Activated naive CD8-positive, alpha-beta T cell (primary cell): ENCODE data around the gene ASB8.
"Not testable (repeated sequence)": the region's sequence is repeated elsewhere in the genome, so short reads cannot be mapped to it uniquely, and the experiment has no call there.

Source experiments
- H3K27ac Mint-ChIP-seq: one replicate; pipeline ENCODE4 v1.8.0; 2021; ENCODE audit warnings: mixed read lengths
- H3K27me3 Mint-ChIP-seq: one replicate; pipeline ENCODE4 v1.8.0; 2021; ENCODE audit warnings: mixed read lengths
- H3K36me3 Mint-ChIP-seq: one replicate; pipeline ENCODE4 v1.8.0; 2021; ENCODE audit warnings: mixed read lengths
- H3K4me1 Mint-ChIP-seq: one replicate; pipeline ENCODE4 v1.8.0; 2021; ENCODE audit warnings: low read depth, mixed read lengths
- H3K4me3 Mint-ChIP-seq: one replicate; pipeline ENCODE4 v1.8.0; 2021; ENCODE audit warnings: mild to moderate bottlenecking, mixed read lengths
- H3K9me3 Mint-ChIP-seq: one replicate; pipeline ENCODE4 v1.8.0; 2021; ENCODE audit warnings: low read depth, mixed read lengths

ASB8 gene

GRCh38 chr12:48169011-48169410 lies 11.7 kb upstream of the ASB8 start:
- no peak overlapping the region for H3K27ac Mint-ChIP-seq
- no peak overlapping the region for H3K4me3 Mint-ChIP-seq
- H3K4me1 Mint-ChIP-seq: no peaks in the 10 kb centered on the region
- no peaks in the 10 kb centered on the region for H3K36me3 Mint-ChIP-seq
- H3K27me3 Mint-ChIP-seq: peaks cover 3% of the 10 kb centered on the region
- H3K9me3 Mint-ChIP-seq: no peaks in the 10 kb centered on the region

GRCh38 chr12:48165089-48165981 lies 8.0 kb upstream of the ASB8 start:
- Mint-ChIP-seq H3K9me3 (no peaks in the 10 kb centered on the region), H3K36me3 (no peaks in the 10 kb centered on the region), H3K4me1 (peaks cover 11% of the 10 kb centered on the region), H3K27me3 (peaks cover 3% of the 10 kb centered on the region), H3K27ac (no peak overlapping the region), H3K4me3 (no peak overlapping the region)

- peaks cover 3% of the 10 kb centered on the region for H3K27me3 Mint-ChIP-seq
- no peaks in the 10 kb centered on the region for H3K9me3 Mint-ChIP-seq
- H3K36me3 Mint-ChIP-seq: no peaks in the 10 kb centered on the region
- H3K4me3 Mint-ChIP-seq: no peak overlapping the region
- peaks cover 14% of the 10 kb centered on the region for H3K4me1 Mint-ChIP-seq
- no peak overlapping the region for H3K27ac Mint-ChIP-seq
These were observed 7.1 kb upstream of the ASB8 start for GRCh38 chr12:48164451-48164850.

GRCh38 chr12:48163150-48163747 lies 5.9 kb upstream of the ASB8 start:
- H3K27me3 Mint-ChIP-seq: peaks cover 3% of the 10 kb centered on the region
- no peaks in the 10 kb centered on the region for H3K9me3 Mint-ChIP-seq
- H3K4me1 Mint-ChIP-seq: peaks cover 19% of the 10 kb centered on the region
- no peak overlapping the region for H3K4me3 Mint-ChIP-seq
- no peak overlapping the region for H3K27ac Mint-ChIP-seq
- H3K36me3 Mint-ChIP-seq: no peaks in the 10 kb centered on the region

GRCh38 chr12:48160807-48161206 lies 3.5 kb upstream of the ASB8 start:
- H3K27ac Mint-ChIP-seq: peak overlapping the region; percentile 30
- H3K4me3 Mint-ChIP-seq: no peak overlapping the region
- no peaks in the 10 kb centered on the region for H3K27me3 Mint-ChIP-seq
- H3K9me3 Mint-ChIP-seq: no peaks in the 10 kb centered on the region
- no peaks in the 10 kb centered on the region for H3K36me3 Mint-ChIP-seq
- H3K4me1 Mint-ChIP-seq: peaks cover 38% of the 10 kb centered on the region

- Mint-ChIP-seq H3K27ac (peak overlapping the region; percentile 10), H3K4me3 (no peak overlapping the region), H3K36me3 (no peaks in the 10 kb centered on the region), H3K4me1 (peaks cover 38% of the 10 kb centered on the region), H3K27me3 (no peaks in the 10 kb centered on the region), H3K9me3 (no peaks in the 10 kb centered on the region)
These were observed 2.7 kb upstream of the ASB8 start for GRCh38 chr12:48160046-48160445.

- H3K27me3 Mint-ChIP-seq: no peaks in the 10 kb centered on the region
- no peaks in the 10 kb centered on the region for H3K9me3 Mint-ChIP-seq
- H3K4me3 Mint-ChIP-seq: peak overlapping the region; percentile 95
- peaks cover 48% of the 10 kb centered on the region for H3K4me1 Mint-ChIP-seq
- peak overlapping the region; percentile 97 for H3K27ac Mint-ChIP-seq
- peaks cover 4% of the 10 kb centered on the region for H3K36me3 Mint-ChIP-seq
These were observed 615 bp upstream of the ASB8 start for GRCh38 chr12:48157889-48158370.

- no peaks in the 10 kb centered on the region for H3K27me3 Mint-ChIP-seq
- peaks cover 52% of the 10 kb centered on the region for H3K4me1 Mint-ChIP-seq
- no peaks in the 10 kb centered on the region for H3K9me3 Mint-ChIP-seq
- peaks cover 4% of the 10 kb centered on the region for H3K36me3 Mint-ChIP-seq
- H3K4me3 Mint-ChIP-seq: peak overlapping the region; percentile 95
- H3K27ac Mint-ChIP-seq: peak overlapping the region; percentile 81
These were observed 680 bp downstream of the ASB8 start for GRCh38 chr12:48156652-48157017.

GRCh38 chr12:48155786-48156185 lies 1.5 kb downstream of the ASB8 start:
- peak overlapping the region; percentile 95 for H3K4me3 Mint-ChIP-seq
- H3K4me1 Mint-ChIP-seq: peaks cover 47% of the 10 kb centered on the region
- H3K27me3 Mint-ChIP-seq, H3K36me3 Mint-ChIP-seq, H3K9me3 Mint-ChIP-seq, H3K27ac Mint-ChIP-seq: not testable (repeated sequence)

- no peaks in the 10 kb centered on the region for H3K9me3 Mint-ChIP-seq
- peaks cover 22% of the 10 kb centered on the region for H3K4me1 Mint-ChIP-seq
- no peaks in the 10 kb centered on the region for H3K27me3 Mint-ChIP-seq
- H3K27ac Mint-ChIP-seq: no peak overlapping the region
- H3K36me3 Mint-ChIP-seq: peaks cover 4% of the 10 kb centered on the region
- H3K4me3 Mint-ChIP-seq: no peak overlapping the region
These were observed 6.1 kb downstream of the ASB8 start for GRCh38 chr12:48151103-48151771.

GRCh38 chr12:48145981-48146380 lies 11.3 kb downstream of the ASB8 start:
- H3K9me3 Mint-ChIP-seq: no peaks in the 10 kb centered on the region
- H3K36me3 Mint-ChIP-seq: peaks cover 4% of the 10 kb centered on the region
- H3K27ac Mint-ChIP-seq: peak overlapping the region; percentile 43
- no peak overlapping the region for H3K4me3 Mint-ChIP-seq
- H3K27me3 Mint-ChIP-seq: no peaks in the 10 kb centered on the region
- peaks cover 3% of the 10 kb centered on the region for H3K4me1 Mint-ChIP-seq

GRCh38 chr12:48143898-48144297 lies 13.4 kb downstream of the ASB8 start:
- peak overlapping the region; percentile 50 for H3K27ac Mint-ChIP-seq
- H3K4me1 Mint-ChIP-seq: peaks cover 2% of the 10 kb centered on the region
- H3K36me3 Mint-ChIP-seq: peaks cover 4% of the 10 kb centered on the region
- no peaks in the 10 kb centered on the region for H3K9me3 Mint-ChIP-seq
- H3K27me3 Mint-ChIP-seq: no peaks in the 10 kb centered on the region
- no peak overlapping the region for H3K4me3 Mint-ChIP-seq

GRCh38 chr12:48142818-48143674 lies 14.3 kb downstream of the ASB8 start:
- Mint-ChIP-seq H3K27ac (no peak overlapping the region), H3K4me1 (peaks cover 2% of the 10 kb centered on the region), H3K9me3 (no peaks in the 10 kb centered on the region)

GRCh38 chr12:48135027-48135426 lies 22.3 kb downstream of the ASB8 start:
- no peaks in the 10 kb centered on the region for H3K9me3 Mint-ChIP-seq
- no peaks in the 10 kb centered on the region for H3K27me3 Mint-ChIP-seq
- H3K27ac Mint-ChIP-seq: no peak overlapping the region
- H3K4me1 Mint-ChIP-seq: no peaks in the 10 kb centered on the region
- H3K36me3 Mint-ChIP-seq: peaks cover 10% of the 10 kb centered on the region
- no peak overlapping the region for H3K4me3 Mint-ChIP-seq

More at GRCh38 chr12:48142818-48143674, 14.3 kb downstream of the ASB8 start:
- peaks cover 4% of the 10 kb centered on the region for H3K36me3 Mint-ChIP-seq
- H3K27me3 Mint-ChIP-seq: no peaks in the 10 kb centered on the region
- no peak overlapping the region for H3K4me3 Mint-ChIP-seq
